AG08396 (cell line): ENCODE measurements around the gene ASIC2.
A peak's percentile ranks its signal among the peaks of the same experiment; 100 is the strongest.

Source experiments
- DNase-seq: peaks from one replicate; pipeline ENCODE4 v3.0.0; 2012; ENCODE audit warnings: low spot score, mixed read lengths

Gene ASIC2

DNA sequence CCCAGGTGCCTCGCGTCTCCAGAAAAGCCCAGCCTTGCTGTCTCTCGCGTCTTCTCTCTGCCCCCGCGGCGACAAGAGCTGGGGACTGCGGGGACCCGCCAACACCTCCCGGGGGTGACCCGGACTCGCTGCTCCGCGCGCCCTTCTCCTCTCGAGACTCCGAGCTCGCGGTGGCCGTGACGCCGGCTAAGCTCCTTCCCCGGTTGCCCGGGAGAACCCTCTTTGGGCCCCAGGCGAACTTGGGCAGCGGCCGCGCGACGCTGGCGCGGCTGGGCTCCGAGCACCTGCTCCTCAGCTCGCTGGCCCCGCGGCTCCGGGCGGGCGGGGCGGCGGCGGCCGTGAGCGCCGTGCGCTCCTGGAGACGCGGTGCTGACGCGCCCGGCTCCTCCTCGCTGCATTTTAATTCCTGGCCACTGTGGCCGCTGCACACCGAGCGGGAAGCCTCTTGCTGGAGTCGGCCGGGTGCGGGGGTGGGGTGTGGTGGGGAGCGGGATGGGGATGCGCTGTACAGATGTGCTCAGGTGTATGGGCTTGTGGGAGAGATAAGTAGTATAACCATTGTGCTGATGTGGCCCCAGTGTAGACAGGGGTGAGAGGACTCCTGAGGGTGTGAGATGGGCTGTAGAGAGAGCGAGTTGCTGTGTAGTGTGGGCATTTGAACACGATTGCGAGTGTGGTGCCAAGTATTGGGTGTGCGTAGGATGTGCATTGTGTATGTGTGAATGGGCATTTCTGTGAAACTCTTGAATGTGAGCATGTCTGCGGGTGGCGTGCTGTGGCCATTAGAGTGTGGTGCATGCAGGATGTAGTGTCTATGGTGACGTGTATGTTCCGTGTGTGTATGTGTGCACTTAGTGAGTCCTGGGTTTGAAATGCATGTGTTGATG, at the start of gene ASIC2:
Gene ASIC2 (minus strand): TSS at position 315 of the 887 bp plus-strand sequence.
- DNase-seq, result peak; percentile 51

DNA sequence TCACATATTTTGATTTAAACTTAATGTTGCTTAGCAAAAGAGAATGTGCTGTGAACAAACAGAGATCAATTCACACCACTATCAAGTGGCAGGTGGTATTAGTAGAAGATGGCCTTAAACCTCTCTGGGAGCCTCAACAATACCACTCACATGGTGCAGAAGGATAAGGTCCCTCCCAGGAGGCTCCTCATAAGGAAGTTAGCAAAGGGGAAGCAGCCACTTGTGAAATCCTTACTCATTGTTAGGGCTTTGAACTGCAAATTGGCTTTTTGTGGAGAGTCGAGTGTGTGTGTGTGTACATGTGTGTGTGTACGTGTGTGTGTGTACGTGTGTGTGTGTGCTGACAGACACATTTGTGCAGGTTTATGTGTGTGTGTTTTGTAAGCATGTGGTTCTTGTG, 48.9 kb upstream of the ASIC2 start:
- no peak for DNase-seq

DNA sequence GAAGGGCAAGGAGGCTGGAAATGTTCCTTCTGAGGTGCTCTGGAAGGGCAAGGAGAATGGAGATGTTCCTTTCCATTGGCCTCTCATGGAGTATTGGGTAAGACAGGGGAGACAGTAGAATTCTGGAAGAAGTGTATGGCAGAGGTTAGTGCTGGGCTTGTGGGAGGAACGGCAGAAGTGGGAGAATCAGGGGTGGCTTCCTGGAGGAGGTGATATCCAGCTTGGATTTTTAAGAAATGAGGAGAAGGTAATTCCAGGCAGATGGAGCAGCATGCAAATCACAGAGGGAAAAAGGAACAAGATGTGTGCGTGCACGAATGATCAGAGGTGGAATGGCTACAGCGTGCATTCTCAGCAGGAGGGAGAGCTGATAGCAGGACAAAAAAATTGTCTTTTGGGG, 45.1 kb upstream of the ASIC2 start:
- DNase-seq, result no peak

GRCh38 chr17:33335491-33336173, 42.5 kb upstream of the ASIC2 start:
- DNase-seq, result no peak

- no peak for DNase-seq
Measured at GRCh38 chr17:33334703-33335102, 41.6 kb upstream of the ASIC2 start.

DNA sequence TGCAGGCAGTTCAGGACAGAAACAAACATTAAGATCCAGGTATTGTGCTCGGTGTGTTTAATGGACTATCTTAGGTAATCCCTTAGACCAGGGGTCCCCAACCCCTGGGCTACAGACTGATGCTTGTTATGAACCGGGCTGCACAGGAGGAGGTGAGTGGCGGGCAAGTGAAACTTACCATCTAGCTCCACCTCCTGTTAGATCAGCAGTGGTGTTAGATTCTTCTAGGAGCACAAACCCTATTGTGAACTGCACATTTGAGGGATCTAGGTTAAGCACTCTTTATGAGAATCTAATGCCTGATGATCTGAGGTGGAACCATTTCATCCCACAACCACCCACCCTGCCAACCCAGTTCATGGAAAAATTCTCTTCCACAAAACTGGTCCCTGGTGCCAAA, 37.8 kb upstream of the ASIC2 start:
- no peak for DNase-seq

DNA sequence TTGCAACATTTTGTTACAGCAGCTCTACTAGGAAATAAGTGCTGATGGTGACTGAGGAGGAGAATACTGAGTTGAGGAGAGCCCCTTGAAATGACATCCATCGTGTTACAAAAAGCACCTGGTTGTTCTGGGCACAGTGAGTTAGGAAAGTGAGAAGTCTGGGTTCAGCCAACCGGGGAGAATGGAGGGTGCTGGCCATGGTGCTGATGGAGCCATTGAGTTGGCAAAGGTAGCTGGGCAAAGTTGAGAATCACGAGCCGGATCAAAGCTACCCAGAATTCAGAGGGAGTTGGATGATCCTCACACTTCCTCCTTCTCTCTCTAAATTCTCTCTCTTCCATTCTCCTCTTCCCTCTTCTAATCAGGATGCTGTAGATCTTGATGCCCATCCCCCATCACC, 35.0 kb upstream of the ASIC2 start:
- peak; percentile 15 for DNase-seq

- no peak for DNase-seq
Measured at GRCh38 chr17:33324736-33325135, 31.6 kb upstream of the ASIC2 start.

GRCh38 chr17:33322063-33322462, 29.0 kb upstream of the ASIC2 start:
- peak; percentile 7 for DNase-seq

- no peak for DNase-seq
Measured at GRCh38 chr17:33318241-33318640, 25.1 kb upstream of the ASIC2 start.

DNA sequence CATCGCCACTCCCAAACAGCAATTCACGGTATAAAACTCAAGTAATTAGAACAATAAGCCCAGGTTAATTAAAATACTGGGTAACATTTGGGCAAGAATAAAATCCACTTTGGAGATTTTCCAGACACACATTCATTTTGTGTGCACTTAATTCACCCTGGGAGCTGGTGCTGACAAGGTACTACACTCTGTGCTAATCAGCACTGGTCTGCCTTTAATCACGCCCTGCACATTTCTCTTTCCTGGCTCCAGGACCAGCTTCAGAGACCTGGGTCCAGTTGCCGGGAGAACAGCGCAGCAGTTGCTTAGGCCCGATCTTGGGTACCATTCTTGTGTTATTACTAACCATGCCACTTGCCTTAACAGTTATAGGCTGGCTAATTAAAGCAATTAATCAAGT, 23.7 kb upstream of the ASIC2 start:
- no peak for DNase-seq

- no peak for DNase-seq
Measured at GRCh38 chr17:33310296-33310695, 17.2 kb upstream of the ASIC2 start.

- no peak for DNase-seq
Measured at GRCh38 chr17:33303254-33303653, 10.2 kb upstream of the ASIC2 start.

DNA sequence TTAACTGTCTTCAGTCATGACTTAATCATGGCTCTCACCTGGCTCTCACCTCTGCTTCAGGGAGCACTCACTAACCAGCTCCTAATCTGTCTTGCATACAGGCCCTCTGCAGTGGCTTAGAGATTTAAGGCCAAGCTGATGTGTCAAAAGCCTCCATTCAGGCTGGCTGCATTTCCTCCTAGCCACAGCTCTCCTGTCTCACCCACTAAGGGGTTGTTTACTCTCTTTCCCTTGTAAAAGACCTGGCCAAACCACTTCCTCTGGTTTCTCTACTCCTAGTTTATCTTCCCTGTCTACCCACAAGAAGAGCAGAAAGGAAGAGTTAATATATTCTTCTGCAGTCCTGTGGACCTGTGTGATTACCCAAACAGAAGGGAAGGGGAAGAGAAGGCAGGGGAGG, 9.3 kb upstream of the ASIC2 start:
- no peak for DNase-seq

DNA sequence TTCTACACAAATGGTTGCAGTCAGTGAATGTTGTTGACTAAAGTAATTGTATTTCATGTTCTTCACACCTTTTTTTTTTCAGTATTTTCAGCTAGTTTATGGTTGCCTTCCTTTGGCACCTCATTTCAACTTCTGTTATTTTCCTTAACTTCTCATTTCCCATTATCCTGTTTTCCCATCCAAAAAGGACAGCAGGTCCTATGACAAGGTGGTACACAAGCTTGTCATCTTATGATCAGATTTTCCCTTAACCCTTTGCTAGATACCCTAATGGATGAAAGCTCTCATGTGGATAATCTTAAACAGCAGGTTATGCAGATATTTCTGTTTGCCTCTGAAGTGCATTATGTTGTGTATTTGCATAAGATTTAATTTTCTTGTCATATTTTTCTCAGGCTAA, 7.1 kb upstream of the ASIC2 start:
- no peak for DNase-seq

- no peak for DNase-seq
Measured at GRCh38 chr17:33299115-33299514, 6.0 kb upstream of the ASIC2 start.

DNA sequence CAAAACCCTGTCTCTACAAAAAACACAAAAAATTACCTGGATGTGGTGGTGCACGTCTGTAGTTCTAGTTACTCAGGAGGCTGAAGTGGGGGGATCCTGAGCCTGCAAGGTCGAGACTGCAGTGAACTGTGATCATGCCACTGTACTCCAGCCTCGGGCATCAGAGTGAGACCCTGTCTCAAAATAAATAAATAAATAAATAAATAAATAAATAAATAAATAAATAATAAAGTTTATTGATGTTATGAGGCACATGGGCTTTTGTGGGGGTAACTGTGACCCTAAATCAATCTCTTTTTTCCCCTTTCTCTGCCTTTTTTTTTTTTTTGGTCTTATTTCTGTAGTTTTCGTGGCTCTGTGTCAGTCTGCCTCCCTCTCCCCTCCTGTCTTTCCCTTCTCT, 4.5 kb upstream of the ASIC2 start:
- no peak for DNase-seq

DNA sequence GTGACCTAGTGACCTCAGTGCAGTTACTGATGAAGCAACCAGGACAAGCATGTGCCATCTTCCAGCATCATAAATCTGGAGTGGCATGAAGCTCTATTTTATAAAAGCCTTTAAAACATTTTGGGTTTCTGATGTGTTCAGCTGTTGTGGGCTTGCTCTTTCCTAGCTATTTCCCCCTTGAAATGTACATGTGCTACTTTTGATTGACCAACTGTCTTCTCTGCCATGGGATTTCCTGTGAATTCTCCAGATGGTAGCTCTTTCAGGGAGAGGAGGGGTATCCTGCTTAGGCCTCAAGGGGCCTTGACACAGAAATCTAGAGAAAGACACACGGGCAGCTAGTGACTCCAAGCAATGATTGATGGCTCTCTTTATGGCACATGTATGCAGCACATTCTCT, 1.9 kb upstream of the ASIC2 start:
- no peak for DNase-seq

- DNase-seq, result peak; percentile 42
Measured at GRCh38 chr17:33292201-33292980, 704 bp downstream of the ASIC2 start.

DNA sequence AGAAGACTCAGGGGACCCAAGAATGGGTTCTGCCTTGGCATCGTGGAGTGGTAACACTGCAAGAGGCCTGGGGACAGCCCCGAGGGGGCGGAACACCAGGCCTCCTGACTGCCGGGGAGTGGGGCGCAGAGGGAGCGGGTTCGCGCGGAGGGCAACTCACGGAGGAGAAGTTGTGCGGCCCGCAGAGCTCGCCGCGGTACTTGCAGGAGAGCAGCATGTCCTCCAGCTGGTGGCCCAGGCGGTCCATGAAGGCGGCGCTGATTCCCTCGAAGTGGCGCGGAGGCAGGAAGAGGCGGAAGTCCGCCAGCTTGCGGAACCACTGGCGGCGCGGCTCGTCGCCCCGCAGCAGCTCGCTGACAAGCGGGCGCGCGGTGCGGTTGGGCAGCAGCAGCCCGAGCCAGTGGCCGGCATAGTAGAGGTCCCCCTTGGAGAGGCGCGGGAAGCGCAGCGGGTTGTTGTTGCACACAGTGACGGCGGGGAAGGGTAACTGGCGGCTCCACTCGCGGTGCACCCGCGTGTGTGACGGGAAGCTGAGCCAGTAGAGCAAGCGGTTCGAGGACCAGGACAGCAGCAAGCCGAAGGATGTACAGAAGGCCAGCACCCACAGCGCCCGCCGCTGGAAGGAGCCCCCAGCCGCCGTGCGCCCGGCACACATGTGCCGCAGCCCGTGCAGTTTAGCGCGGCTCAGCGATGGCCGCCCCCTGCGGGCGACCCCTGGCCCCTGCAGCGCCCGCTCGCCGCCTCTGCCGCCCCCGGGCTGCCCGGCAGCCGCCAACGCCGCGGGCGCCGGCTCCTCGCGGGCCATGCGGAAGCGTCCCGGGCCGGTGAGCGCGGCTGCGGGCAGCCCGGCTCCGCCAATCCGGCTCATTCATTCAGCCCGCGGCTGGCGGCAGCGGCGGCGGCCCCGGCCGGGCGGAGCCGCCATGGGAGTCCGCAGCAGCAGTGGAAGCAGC, 1.6 kb downstream of the ASIC2 start:
- peak; percentile 55 for DNase-seq

DNA sequence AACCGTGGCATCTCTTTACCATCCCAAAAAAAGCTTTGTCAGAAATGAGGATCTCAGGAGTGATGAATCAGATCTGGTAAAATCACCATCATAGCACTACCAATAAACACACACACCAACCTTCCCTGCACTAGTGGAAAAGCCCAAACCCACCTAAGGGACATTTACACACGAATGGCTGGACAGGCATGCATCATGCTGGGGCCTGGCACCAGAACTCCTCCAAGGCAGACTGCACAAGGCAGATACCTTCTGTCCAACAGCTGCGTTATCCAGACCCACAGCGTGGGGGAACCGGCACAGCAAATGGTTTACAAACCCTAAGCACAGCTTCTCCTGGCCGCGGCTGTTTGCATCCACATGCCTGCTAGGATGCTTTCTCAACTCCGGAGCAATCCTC, 2.8 kb downstream of the ASIC2 start:
- no peak for DNase-seq

DNA sequence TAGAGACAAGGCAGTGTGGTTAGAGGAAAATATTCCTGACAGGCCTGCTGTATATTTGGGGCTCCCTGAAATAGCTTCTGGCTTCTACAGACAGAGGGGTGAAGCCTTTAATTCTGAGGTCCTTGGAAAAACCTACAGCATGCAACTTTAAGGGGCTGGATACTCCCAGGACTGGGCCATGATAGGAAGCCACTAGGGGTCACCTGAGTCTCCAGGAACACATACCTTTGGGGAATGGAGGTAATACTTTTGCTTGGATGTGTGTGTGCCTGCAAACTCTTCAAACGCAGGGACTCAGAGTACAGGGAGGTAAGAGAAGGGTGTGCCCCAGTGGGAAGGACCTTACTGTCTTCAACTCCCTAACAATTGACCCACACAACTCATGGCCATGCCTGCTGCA, 4.1 kb downstream of the ASIC2 start:
- no peak for DNase-seq
